HG03432 (cell line): Measurements from ENCODE around the gene SFSWAP.
"Not testable (repeated sequence)": the region's sequence is repeated elsewhere in the genome, so short reads cannot be mapped to it uniquely, and the experiment has no call there.

Experiments used
- ATAC-seq: cut with Tn5 transposase; IDR thresholded peaks from one replicate; pipeline ENCODE4 v1.9.1; 2021; ENCODE audit warnings: mild to moderate bottlenecking, moderate library complexity; ENCODE audit not compliant: unreplicated experiment

SFSWAP gene

DNA sequence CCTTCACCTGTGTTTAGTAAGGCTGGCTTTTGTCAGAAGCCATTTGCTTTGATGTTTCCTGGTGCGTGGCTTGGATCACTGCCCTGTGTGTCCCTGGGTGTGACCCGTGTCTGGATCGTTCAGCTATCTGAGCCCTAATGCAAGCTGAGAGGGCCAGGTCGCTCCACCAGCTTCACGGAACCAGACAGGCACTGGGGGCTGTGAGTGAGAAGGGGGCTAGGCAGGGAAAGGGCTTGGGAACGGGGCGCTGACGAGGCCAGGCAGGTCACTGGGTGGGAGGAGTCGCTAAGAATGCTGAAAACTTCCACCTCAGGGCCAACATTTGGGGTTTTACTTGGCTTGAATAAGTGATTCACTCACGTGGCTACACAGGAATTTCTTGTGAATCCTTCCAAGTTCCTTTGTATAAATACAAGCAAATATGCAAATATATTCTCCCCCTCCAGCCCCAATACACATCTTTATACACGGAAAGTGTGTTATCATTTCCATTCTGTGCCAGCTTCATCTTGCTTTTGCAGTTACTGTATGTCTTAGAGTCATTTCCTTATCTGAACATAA is 93.2 kb downstream of the SFSWAP start:
- no peak for ATAC-seq

DNA sequence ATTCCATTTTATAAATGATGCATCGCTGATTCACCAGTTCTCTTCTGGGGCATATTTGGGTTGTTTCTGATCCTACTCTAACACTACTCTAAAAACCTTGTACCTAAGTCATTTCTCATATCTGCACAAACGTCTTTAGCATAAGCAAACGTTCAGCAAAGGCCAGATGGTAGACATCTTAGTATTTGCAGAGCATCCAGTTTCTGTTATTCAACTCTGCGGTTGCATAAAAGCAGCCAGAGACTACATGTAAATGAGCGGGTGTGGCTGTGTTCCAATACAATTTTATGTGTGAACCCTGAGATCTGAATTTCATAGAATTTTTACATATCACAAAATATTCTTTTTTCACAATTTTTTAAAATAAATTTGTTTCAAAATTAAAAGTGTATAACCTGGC is 94.5 kb downstream of the SFSWAP start:
- no peak for ATAC-seq

DNA sequence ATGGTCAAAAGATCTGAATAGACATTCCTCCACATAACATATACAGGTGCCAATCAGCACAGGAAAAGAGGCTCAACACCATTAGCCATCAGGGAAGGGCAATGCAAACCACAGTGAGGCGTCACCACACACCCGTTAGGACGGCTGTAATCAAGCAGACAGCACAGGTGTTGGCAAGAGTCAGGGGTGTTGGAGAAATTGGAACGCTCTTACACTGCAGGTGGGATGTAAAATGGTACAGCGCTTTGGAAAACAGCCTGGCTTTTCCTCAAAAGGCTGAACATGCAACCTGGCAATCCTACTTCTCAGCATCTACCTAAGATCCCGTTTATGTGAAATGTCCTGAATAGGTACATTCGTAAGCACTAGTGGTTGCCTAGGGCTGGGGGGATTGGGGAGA is 95.8 kb downstream of the SFSWAP start:
- no peak for ATAC-seq

DNA sequence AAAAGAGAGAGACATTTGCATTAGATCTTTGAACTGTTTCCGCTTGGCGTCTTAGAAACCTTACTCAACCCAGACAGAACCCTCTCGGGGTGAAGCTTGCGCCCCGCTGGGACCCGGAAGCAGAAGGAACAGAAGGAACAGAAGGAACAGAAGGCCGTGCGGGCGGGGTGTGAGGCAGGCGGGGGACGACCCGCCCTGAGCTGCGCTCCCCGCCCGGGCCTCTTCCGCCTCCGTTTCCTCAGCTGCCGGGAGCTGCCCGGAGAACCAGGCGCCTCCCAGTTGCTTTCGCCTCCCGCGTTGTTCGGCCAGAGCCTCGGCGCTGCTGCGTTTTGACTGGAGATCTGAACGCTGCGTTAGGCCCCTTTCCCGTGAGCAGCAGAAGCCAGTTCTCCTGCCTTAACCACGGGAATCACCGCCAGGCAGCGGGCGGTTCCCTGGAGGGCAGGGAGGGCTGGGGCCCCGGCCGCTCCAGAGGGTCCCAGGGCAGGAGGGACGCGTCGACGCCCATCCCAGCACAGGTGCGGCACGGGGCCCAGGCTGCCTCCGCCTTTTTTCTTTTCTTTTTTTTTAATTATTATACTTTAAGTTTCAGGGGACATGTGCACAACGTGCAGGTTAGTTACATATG is 98.0 kb downstream of the SFSWAP start:
- no peak for ATAC-seq

DNA sequence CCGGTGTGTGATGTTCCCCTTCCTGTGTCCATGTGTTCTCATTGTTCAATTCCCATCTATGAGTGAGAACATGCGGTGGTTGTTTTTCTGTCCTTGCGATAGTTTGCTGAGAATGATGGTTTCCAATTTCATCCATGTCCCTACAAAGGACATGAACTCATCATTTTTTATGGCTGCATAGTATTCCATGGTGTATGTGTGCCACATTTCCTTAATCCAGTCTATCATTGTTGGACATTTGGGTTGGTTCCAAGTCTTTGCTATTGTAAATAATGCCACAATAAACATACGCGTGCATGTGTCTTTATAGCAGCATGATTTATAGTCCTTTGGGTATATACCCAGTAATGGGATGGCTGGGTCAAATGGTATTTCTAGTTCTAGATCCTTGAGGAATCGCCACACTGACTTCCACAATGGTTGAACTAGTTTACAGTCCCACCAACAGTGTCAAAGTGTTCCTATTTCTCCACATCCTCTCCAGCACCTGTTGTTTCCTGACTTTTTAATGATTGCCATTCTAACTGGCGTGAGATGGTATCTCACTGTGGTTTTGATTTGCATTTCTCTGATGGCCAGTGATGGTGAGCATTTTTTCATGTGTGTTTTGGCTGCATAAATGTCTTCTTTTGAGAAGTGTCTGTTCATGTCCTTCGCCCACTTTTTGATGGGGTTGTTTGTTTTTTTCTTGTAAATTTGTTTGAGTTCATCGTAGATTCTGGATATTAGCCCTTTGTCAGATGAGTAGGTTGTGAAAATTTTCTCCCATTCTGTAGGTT is 98.8 kb downstream of the SFSWAP start:
- not testable (repeated sequence) for ATAC-seq

DNA sequence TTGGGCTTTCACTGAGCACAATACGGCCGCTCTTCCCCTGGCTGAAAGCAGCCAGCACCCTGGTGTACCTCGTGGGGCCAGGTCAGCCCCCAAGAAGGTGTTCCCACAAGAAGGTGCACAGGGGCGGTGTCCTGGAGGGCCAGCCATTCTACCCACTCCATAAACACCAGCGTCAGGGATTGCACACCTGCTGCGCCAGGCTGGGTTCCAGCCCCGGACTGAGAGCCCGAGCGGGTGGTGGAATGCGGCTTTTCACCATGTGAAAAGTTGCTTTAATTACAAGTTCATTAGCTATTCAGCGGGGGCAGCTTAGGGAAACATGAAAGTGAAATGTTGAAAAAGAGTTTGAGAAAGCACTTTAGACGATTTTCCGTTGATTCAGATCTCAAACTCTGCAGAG is 99.8 kb downstream of the SFSWAP start:
- no peak for ATAC-seq

DNA sequence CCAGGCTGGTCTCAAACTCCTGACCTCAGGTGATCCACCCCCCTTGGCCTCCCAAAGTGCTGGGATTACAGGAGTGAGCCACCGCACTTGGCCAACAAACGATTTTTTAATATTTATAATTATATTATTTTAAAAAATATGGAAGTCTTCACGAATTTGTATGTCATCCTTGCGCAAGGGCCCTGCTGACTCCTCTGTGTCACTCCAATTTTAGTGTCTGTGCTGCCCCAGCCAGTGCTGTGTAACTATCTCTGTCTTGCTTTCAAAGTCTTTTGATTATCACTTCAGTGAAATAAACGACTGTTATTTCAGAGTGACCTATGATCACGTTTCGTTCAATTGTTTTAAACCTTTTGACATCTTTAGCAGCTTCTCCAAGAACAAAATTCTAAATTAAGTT is 104.2 kb downstream of the SFSWAP start:
- no peak for ATAC-seq

DNA sequence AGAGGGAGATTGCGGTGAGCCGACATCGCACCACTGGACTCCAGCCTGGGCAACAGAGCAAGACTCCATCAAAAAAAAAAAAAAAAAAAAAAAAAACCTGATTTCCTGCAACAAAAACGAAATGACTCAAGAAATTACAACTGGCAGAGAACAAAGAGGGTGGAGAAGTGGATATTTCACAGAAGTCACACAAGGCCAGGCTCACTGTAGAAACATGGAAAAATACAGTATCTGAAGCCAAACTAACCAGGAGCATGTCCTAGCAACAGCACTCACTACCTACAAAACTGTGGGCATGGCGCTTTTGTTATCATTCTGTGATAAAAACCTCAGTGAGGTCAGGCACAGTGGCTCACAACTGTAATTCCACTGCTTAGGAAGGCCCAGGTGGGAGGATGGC is 105.6 kb downstream of the SFSWAP start:
- no peak for ATAC-seq

DNA sequence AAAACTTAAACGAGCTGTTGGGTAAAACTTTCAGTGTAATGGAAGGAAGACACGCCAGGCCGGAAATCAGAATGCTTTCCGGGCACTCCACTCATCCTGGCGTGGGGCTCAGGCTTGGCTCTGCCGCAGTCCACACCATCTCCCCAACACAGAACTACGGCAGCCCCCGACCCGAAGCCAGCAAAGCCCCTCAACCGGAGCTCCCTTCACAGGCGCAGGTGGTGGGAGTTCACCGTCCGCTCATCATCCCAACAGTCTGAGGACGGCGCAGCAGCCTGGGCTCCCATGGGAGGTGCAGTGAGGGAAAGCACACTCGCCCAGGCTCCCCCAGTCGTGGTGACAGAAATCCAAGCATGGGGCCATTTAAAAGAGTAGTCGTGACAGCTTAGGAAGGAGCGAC is 106.4 kb downstream of the SFSWAP start:
- ATAC-seq = no peak

DNA sequence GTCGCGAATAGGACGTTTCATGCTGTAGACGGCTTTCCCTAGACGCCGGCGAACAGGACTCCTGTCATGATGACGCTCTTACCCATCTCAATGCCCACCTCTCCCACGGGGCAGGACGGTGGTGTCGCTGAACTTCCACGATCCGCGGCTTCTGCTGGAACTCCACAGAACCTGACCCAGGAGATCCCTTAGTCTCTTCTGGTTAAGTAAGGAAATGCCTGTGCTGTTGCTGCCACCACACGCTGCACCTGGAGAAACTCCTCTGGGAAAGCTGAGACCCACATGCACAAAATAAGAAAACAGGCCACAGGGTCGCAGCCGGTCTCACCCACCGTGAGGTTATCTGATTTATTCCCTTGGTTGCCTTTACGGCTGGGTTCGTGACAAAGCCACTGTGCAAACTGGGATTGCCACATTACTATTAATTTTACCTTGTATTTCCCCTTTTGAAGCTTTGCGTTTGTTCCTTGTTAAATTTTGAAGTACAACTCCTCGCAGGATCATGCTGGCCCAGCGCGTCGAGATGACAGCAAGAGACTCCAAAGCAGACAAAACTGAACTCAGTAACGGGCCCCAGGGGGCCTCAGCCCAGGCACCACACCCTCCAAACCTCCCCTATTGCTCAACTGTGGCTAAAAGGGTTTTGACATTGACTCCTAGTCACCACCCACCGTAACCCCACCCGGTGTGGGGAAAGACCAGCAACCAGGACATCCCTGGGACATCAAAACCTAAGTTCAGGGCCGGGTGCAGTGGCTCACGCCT is 108.1 kb downstream of the SFSWAP start:
- no peak for ATAC-seq

DNA sequence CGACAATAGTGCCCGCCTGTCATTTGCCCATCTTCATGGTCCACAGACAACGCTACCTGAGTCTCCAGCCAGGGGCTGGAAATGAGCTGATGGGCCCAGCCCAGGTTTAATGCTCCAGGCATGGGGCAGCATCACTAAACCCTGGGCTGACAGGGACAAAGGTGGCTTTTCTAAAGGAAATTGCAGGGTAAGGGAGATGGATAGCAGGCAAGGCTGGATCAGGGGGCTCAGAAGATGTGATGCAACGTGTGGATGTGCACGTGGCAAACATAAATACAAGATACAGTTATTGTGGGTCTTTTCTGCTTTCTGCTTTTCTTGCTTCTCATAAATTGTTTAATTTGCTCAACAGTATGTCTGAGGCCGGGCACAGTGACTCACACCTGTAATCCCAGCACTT is 113.6 kb downstream of the SFSWAP start:
- ATAC-seq = no peak

DNA sequence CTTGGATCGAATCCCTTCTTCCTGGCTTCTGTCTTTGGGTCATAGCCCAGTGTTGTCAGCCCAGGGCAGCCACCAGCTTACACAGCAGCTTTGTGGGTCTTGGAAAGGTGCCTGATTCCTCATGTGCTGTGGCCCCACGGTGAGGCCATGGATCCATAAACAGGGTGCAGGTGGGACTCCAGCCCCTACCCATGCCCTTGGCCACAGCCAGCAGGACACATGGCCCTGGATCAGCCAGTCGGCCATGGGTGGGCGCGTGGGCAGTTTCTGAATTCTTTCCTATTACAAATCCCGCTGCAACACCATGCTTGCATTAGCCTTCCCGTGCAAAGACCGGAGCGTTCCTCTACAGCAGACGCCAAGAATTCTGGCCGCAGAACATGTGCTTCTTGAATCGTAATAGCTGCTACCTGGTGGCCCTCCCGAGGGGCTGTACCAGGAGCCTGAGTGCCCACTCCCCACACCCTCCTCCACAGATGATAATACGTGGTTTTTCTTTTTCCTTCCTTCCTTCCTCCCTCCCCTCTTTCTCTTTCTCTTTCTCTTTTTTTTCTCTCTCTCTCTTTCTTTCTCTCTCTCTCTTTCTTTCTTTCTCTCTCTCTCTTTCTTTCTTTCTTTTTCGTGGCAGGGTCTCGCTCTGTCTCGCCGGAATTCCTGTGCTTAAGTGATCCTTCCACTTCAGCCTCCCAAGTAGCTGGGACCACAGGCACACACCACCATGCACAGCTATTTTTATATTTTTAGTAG is 114.4 kb downstream of the SFSWAP start:
- ATAC-seq = no peak

DNA sequence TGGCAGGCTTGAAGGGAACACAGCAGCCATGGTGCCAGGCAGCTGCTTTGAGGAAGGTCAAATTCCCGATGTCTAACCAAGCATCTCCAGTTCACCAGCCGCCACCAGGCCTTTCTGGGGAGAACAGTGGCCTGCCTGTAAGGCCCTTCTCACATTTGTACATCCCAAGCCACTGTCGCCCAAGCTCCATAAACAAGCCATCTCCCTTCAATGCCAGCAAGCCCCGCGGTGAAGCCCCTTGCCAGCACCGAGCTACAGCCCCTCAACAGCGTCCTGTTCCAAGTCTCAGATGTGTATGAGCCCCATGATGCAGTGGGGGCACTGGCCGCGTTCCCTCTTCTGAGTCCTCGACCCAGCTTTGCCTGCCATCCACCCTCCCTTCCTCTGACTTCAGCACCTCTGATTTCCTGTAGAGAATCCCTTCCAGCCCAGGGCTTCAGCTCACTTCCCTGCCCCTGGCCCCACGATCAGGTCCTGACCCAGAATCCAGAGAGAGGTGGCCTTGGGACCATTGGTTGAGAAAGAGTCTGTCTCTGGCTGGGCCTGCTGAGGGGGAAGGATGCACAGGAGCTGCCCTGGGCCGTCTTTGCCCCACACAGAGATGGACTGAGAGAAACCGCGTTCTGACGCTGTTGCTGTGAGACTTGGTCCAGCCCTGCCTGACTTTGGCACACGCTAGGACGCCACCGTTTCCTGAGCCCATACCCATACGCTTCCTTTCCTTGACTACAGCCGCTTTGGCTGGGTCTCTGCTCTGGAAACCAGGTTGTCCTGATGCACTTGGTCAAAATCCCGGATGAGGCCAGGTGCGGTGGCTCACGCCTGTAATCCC is 115.4 kb downstream of the SFSWAP start:
- ATAC-seq = no peak

DNA sequence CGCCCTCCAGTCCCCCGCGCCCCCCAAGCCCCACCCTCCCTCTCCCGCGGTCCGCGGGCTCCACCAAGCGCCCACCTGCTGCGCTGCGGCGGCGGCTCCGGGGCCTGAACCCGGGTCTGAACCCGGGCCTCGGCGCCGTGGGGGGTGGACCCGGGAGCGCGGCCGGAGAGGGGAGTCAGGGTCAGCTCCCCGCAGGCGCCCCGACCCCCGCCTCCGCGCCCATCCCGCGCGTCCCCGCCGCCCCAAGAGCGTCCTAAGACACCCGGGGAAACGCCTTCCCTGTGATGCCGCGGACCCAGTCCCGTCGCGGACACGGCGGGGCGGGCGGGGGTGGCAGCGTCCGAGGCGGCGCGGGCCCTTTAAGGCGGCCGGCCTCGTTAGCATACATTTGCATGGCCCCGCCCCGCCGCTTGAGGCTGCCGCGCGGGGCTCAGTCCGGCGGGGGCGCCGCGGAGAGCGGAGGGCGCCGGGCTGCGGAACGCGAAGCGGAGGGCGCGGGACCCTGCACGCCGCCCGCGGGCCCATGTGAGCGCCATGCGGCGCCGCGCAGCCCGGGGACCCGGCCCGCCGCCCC is 117.2 kb downstream of the SFSWAP start, which contains the start of gene MMP17:
MMP17 (plus strand) TSS at position 433 of the 574 bp plus-strand sequence; CDS start at position 535, 102 bp downstream.
- ATAC-seq = peak; percentile 66

DNA sequence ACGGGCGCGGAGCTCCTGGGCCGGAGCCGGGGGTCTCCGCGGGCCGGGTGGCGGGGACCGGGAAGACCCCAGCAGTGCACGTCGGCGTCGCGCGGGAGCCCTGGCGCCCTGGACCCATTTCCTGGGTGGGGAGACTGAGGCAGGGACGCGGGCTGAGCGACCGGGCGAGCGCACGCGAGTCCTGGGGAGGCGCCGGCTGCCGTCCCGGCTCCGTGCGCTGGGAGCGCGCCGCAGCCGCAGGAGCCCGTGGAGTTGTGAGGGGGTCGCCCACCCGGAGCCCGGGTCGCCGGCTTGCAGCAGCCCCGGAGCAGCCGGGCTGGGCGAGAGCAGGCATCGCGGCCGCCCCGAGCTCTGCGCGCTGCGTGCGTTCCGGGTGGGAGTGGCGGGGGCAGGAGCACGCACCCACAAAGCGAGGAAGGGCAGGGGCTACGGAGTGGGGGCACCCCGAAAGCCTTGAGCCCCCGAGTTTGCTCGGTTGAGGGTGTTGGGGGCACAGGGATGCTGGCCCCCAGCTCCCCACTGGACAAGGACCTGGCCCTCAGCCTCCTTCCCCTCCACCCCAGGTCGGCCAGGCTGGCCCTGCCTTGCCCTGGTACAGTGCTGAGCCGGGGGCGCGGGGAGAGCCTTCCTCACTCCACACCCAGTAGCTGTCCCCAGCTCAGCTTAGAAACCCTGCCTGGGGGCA is 117.9 kb downstream of the SFSWAP start:
- ATAC-seq = no peak

DNA sequence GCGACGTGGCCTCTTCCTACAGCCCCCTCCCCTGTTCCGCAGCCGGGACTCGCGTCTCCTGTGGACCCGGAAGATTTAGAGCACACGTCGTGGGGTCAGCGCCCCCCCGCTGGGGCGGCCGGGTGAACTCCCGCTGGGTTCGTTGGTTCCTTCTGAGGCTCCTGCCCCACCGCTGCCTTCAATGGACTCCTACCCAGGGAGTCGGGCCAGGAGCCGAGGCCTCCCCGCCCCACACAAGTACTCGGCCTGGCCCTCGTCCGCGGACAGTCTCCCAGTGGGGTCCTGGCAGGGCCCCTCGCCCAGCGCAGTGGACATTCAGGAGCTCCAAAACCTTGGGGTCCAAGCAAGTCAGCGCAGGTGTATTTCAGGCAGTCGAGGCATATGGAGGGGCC is 118.5 kb downstream of the SFSWAP start:
- ATAC-seq = no peak

DNA sequence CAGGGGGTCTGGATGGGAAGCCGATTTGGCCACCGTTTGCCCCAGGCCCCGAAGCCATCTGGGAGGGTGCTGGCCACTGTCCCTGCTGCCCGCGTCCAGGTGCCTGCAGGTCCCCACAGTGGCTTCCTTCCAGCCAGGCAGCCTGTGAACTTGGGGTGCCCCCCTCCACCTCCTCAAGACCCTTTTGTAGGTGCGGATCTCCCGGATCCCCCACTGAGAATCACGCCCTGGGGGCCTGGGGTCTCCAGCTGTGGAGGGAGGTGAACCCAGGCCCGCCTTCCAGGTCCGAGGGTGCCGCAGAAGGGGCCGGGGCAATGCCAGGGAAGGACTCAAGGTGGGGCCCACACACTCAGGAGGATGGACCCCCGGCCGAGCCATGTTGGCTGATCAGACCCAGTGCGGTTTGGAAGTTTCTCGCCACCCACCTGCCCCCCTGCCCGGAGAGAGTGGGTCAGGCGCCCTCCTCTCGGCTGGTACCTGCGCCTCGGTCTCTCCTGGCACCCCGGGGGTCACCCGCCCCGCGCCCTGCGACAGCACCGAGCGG is 119.0 kb downstream of the SFSWAP start:
- peak; percentile 7 for ATAC-seq

DNA sequence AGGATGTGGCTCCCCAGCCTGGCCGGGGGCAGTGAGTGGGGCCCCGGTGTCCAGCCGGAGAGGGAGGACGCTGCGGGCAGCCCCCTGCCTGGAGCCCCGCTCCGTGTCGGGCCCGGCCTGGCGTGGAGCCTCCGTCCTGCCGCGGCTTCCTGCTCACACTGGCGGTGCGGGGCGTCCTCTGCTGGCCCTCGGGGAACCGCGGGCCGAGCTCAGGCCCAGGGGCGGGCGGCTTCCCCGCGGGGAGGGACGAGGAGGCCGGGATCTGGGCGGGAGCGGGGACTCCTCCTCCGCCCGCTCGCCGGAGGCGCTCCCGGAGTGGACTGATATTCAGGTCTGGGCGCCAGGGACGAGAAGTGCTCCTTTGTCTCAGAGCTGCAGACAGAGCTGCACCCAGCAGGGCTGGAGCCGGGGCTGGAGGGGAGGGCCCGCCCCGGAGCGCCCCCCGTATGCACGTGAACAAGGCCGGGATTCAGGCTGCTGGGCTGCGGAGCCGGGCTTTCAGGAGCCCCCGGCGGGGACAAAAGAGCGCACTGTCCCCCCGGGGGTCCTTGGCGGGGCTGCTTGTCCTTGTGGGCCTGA is 119.5 kb downstream of the SFSWAP start:
- peak; percentile 39 for ATAC-seq
